WTC11 (cell line): ENCODE results near the gene ZNF277. TPM values are rescaled to one million over a fixed set of nuclear protein-coding genes. Genes with fewer than 3 reads are reported as not detected.

ENCODE experiments used
- ATAC-seq: fragments of 200-7000 bp; cut with Tn5 transposase; 2 replicates; pipeline ENCODE4 v1.10.0; 2021; ENCODE audit warnings: mild to moderate bottlenecking, moderate library complexity
- CTCF ChIA-PET: fragments of 300-600 bp; sonication (Branson Sonifier 250); formaldehyde crosslinking; loops from one replicate; lab custom pipeline; 2021; ENCODE audit warnings: antibody characterized with exemption; lab: Charles Lee
- POLR2A ChIA-PET: fragments of 350-600 bp; sonication (Branson Sonifier 250); formaldehyde crosslinking; loops from one replicate; lab custom pipeline; 2021; ENCODE audit warnings: antibody characterized with exemption; lab: Charles Lee
- DNase-seq: peaks from one replicate; pipeline ENCODE4 v3.0.0; 2021; ENCODE audit warnings: low spot score
- H3K27ac Mint-ChIP-seq: 2 replicates; pipeline ENCODE4 v1.8.0; 2021; ENCODE audit warnings: mixed read lengths
- H3K27me3 Mint-ChIP-seq: 2 replicates; pipeline ENCODE4 v1.8.0; 2021; ENCODE audit warnings: low read depth, mild to moderate bottlenecking, moderate library complexity, mixed read lengths
- H3K36me3 Mint-ChIP-seq: 2 replicates; pipeline ENCODE4 v1.8.0; 2021; ENCODE audit warnings: mixed read lengths
- H3K4me1 Mint-ChIP-seq: 2 replicates; pipeline ENCODE4 v1.8.0; 2022; ENCODE audit warnings: mixed read lengths
- H3K4me3 Mint-ChIP-seq: 2 replicates; pipeline ENCODE4 v1.8.0; 2021; ENCODE audit warnings: mild to moderate bottlenecking, moderate library complexity, mixed read lengths
- H3K9me3 Mint-ChIP-seq: 2 replicates; pipeline ENCODE4 v1.8.0; 2021; ENCODE audit warnings: mixed read lengths
- CREM ChIP-seq: sonication (generic); formaldehyde crosslinking; IDR thresholded peaks from 2 replicates; pipeline ENCODE4 v1.8.1; 2022; ENCODE audit warnings: mild to moderate bottlenecking, missing genetic modification reagents, moderate library complexity
- ESRRA ChIP-seq: sonication (generic); formaldehyde crosslinking; IDR thresholded peaks from 2 replicates; pipeline ENCODE4 v1.8.1; 2022; ENCODE audit warnings: mild to moderate bottlenecking, missing genetic modification reagents, borderline replicate concordance
- FOXK1 ChIP-seq: sonication (generic); formaldehyde crosslinking; IDR thresholded peaks from 2 replicates; pipeline ENCODE4 v1.8.0; 2022; ENCODE audit warnings: mild to moderate bottlenecking, moderate library complexity, missing genetic modification reagents
- FOXP1 ChIP-seq: sonication (generic); formaldehyde crosslinking; IDR thresholded peaks from 2 replicates; pipeline ENCODE4 v1.8.0; 2022; ENCODE audit warnings: missing genetic modification reagents, mild to moderate bottlenecking, moderate library complexity, borderline replicate concordance
- HMGA2 ChIP-seq: fragments of 250-450 bp; sonication (Bioruptor Pico); IDR thresholded peaks from 2 replicates; pipeline ENCODE4 v1.4.0; 2021; ENCODE audit warnings: mild to moderate bottlenecking, moderate library complexity
- KAT7 ChIP-seq: sonication (generic); formaldehyde crosslinking; IDR thresholded peaks from 2 replicates; pipeline ENCODE4 v1.8.1; 2023; ENCODE audit warnings: missing genetic modification reagents, mild to moderate bottlenecking, borderline replicate concordance
- MYBL2 ChIP-seq: sonication (generic); formaldehyde crosslinking; IDR thresholded peaks from 2 replicates; pipeline ENCODE4 v1.8.1; 2023; ENCODE audit warnings: mild to moderate bottlenecking, moderate library complexity, missing genetic modification reagents
- SMAD4 ChIP-seq: sonication (generic); formaldehyde crosslinking; IDR thresholded peaks from 2 replicates; pipeline ENCODE4 v1.8.0; 2022; ENCODE audit warnings: mild to moderate bottlenecking, missing genetic modification reagents
- SOX15 ChIP-seq: fragments of 250-450 bp; sonication (Bioruptor Pico); IDR thresholded peaks from 2 replicates; pipeline ENCODE4 v1.9.0; 2021; ENCODE audit warnings: mild to moderate bottlenecking
- SP1 ChIP-seq: sonication (generic); formaldehyde crosslinking; conservative IDR thresholded peaks from 2 replicates; pipeline ENCODE4 v1.8.1; 2022; ENCODE audit warnings: missing genetic modification reagents
- total RNA-seq: library from RNA; stranded (reverse); gene quantifications from 3 replicates; pipeline ENCODE4 v1.2.3, GENCODE V29; 2021
- TF ChIP-seq, protein P1 (sequence below): fragments of 250-450 bp; sonication (Bioruptor Pico); conservative IDR thresholded peaks from 2 replicates; pipeline ENCODE4 v1.9.0; 2021; ENCODE audit warnings: mild to moderate bottlenecking
- TF ChIP-seq, protein P2 (sequence below): sonication (generic); formaldehyde crosslinking; IDR thresholded peaks from 2 replicates; pipeline ENCODE4 v1.8.0; 2023; ENCODE audit warnings: mild to moderate bottlenecking, missing genetic modification reagents
- TF ChIP-seq, protein P3 (sequence below): fragments of 250-450 bp; sonication (Bioruptor Pico); IDR thresholded peaks from 2 replicates; pipeline ENCODE4 v1.8.0; 2021; ENCODE audit warnings: mild to moderate bottlenecking
- TF ChIP-seq, protein P4 (sequence below): fragments of 200-600 bp; IDR thresholded peaks from 2 replicates; pipeline ENCODE4 v1.8.0; 2022; ENCODE audit warnings: antibody characterized with exemption
- TF ChIP-seq, protein P5 (sequence below): sonication (generic); formaldehyde crosslinking; IDR thresholded peaks from 2 replicates; pipeline ENCODE4 v1.8.1; 2023; ENCODE audit warnings: mild to moderate bottlenecking, missing genetic modification reagents
- TF ChIP-seq, protein P6 (sequence below): sonication (generic); formaldehyde crosslinking; IDR thresholded peaks from 2 replicates; pipeline ENCODE4 v1.8.0; 2022; ENCODE audit warnings: missing genetic modification reagents

ZNF277 gene
- total RNA-seq, 1 experiment from 2014 or later, result 22.5 TPM

DNA sequence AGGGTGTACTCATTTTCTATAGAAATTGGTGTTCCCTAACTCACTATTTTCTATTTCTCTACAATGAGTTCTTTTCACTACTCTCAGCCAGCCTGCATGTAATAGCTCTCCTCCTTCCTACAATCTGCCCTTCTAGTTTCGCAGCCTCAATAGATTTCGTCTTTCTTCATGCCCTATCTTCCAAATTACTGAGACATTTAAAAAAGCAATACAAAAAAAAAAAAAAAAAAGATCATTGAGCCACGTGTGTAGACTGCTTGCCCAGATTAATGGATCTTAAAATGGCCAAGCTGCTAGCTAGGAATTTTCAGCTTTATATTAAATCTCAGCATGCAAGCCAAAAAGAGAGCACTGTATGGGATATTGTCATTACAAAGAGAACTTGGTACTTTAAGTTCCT, 55.5 kb downstream of the ZNF277 start:
- CTCF ChIA-PET, result interaction anchor here (0.7 to 1.2 kb wide), 2 partner anchors 12 to 69 kb away, joined by 3 to 6 read pairs; no protein-coding TSS in a partner anchor
- DNase-seq (no peak), ATAC-seq (no peak)
- POLR2A ChIA-PET, result interaction anchor here (0.7 kb wide), 1 partner anchor 67 kb away, joined by 4 read pairs; no protein-coding TSS in a partner anchor
- H3K4me1 Mint-ChIP-seq, result peaks cover 51% of the 10 kb centered on the region
- TF ChIP-seq FOXK1 (CRISPR knock-in tag) (no peak), SOX15 (CRISPR knock-in tag) (no peak), FOXP1 (no peak), ESRRA (no peak), SMAD4 (CRISPR knock-in tag) (no peak), CREM (CRISPR knock-in tag) (no peak), HMGA2 (CRISPR knock-in tag) (no peak), SP1 (CRISPR knock-in tag) (no peak), KAT7 (no peak), MYBL2 (CRISPR knock-in tag) (no peak)
- TF ChIP-seq, protein P1, sequence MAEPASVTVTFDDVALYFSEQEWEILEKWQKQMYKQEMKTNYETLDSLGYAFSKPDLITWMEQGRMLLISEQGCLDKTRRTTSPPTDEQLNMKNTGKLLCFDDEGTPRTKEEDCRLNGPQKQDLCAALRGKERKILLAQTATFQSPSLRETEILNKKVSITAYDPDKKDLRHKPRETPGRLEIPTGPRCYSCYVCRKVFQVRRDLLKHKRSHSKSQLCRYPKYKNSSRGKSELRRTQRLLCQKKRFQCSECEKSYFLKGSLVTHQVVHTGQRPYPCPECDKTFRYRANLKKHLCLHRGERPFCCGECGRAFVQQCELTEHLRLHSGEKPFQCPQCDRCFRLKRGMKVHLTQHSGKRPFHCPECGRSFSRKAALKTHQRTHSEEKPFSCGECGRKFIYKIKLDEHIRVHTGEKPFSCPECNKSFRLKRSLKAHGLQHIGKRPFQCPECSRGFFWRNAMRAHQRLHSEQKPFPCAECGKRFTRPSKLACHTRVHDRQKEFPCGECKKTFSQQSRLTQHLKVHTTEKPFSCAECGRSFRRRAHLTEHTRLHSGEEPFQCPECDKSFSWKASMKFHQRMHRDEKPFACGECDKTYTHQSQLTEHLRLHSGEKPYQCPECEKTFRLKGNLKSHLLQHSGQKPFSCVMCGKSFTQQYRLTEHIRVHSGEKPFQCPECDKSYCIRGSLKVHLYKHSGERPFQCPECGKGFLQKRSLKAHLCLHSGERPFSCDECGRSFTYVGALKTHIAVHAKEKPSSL (CRISPR knock-in tag), result no peak
- TF ChIP-seq, protein P2, sequence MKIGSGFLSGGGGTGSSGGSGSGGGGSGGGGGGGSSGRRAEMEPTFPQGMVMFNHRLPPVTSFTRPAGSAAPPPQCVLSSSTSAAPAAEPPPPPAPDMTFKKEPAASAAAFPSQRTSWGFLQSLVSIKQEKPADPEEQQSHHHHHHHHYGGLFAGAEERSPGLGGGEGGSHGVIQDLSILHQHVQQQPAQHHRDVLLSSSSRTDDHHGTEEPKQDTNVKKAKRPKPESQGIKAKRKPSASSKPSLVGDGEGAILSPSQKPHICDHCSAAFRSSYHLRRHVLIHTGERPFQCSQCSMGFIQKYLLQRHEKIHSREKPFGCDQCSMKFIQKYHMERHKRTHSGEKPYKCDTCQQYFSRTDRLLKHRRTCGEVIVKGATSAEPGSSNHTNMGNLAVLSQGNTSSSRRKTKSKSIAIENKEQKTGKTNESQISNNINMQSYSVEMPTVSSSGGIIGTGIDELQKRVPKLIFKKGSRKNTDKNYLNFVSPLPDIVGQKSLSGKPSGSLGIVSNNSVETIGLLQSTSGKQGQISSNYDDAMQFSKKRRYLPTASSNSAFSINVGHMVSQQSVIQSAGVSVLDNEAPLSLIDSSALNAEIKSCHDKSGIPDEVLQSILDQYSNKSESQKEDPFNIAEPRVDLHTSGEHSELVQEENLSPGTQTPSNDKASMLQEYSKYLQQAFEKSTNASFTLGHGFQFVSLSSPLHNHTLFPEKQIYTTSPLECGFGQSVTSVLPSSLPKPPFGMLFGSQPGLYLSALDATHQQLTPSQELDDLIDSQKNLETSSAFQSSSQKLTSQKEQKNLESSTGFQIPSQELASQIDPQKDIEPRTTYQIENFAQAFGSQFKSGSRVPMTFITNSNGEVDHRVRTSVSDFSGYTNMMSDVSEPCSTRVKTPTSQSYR (CRISPR knock-in tag), result no peak
- TF ChIP-seq, protein P3, sequence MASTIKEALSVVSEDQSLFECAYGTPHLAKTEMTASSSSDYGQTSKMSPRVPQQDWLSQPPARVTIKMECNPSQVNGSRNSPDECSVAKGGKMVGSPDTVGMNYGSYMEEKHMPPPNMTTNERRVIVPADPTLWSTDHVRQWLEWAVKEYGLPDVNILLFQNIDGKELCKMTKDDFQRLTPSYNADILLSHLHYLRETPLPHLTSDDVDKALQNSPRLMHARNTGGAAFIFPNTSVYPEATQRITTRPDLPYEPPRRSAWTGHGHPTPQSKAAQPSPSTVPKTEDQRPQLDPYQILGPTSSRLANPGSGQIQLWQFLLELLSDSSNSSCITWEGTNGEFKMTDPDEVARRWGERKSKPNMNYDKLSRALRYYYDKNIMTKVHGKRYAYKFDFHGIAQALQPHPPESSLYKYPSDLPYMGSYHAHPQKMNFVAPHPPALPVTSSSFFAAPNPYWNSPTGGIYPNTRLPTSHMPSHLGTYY (CRISPR knock-in tag), result no peak
- TF ChIP-seq, protein P4, sequence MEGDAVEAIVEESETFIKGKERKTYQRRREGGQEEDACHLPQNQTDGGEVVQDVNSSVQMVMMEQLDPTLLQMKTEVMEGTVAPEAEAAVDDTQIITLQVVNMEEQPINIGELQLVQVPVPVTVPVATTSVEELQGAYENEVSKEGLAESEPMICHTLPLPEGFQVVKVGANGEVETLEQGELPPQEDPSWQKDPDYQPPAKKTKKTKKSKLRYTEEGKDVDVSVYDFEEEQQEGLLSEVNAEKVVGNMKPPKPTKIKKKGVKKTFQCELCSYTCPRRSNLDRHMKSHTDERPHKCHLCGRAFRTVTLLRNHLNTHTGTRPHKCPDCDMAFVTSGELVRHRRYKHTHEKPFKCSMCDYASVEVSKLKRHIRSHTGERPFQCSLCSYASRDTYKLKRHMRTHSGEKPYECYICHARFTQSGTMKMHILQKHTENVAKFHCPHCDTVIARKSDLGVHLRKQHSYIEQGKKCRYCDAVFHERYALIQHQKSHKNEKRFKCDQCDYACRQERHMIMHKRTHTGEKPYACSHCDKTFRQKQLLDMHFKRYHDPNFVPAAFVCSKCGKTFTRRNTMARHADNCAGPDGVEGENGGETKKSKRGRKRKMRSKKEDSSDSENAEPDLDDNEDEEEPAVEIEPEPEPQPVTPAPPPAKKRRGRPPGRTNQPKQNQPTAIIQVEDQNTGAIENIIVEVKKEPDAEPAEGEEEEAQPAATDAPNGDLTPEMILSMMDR, result no peak
- TF ChIP-seq, protein P5, sequence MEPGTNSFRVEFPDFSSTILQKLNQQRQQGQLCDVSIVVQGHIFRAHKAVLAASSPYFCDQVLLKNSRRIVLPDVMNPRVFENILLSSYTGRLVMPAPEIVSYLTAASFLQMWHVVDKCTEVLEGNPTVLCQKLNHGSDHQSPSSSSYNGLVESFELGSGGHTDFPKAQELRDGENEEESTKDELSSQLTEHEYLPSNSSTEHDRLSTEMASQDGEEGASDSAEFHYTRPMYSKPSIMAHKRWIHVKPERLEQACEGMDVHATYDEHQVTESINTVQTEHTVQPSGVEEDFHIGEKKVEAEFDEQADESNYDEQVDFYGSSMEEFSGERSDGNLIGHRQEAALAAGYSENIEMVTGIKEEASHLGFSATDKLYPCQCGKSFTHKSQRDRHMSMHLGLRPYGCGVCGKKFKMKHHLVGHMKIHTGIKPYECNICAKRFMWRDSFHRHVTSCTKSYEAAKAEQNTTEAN, result no peak
- TF ChIP-seq, all 79 proteins: peak for 0
- Mint-ChIP-seq H3K27ac (no peak overlapping the region), H3K36me3 (no peaks in the 10 kb centered on the region), H3K9me3 (no peaks in the 10 kb centered on the region), H3K4me3 (no peak overlapping the region), H3K27me3 (no peaks in the 10 kb centered on the region)

DNA sequence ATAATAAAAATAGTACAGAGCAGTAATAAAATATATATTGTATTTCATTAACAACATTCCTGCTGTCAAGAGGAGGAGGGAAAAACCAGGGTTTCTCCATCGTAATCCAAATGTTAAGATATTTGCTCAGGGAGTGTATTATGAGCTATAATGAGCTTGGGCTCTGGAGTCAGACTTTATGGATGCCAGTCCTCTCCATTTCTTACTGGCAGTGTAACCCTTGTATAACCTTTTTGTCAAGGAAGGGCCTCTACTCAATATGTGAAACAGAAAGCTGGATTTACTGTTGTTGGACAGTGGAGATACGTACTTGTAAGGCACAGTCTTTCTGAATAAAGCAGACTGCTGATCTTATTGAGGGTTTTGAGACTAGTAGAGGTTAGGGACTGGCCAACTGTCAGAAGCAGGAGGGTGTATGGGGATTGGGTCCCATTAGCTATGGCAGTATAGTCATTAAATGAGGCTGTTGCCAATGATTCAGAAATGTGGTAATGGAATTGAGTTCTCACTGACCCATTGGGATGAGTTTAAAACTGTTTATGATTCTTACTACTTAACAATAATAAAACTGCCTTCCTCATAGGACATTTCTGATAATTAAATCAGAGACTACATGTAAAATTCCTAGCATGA, 56.5 kb downstream of the ZNF277 start:
- H3K27me3 Mint-ChIP-seq, result no peaks in the 10 kb centered on the region
- DNase-seq, result no peak
- ChIA-PET CTCF (no interaction called here), POLR2A (interaction anchor here (1.4 kb wide), 1 partner anchor 43 kb away, joined by 3 read pairs; no protein-coding TSS in a partner anchor)
- ATAC-seq, result no peak
- no peak overlapping the region for H3K27ac Mint-ChIP-seq
- no peaks in the 10 kb centered on the region for H3K9me3 Mint-ChIP-seq
- H3K4me1 Mint-ChIP-seq, result peaks cover 57% of the 10 kb centered on the region
- no peak overlapping the region for H3K4me3 Mint-ChIP-seq
- no peaks in the 10 kb centered on the region for H3K36me3 Mint-ChIP-seq
- TF ChIP-seq, protein P6, sequence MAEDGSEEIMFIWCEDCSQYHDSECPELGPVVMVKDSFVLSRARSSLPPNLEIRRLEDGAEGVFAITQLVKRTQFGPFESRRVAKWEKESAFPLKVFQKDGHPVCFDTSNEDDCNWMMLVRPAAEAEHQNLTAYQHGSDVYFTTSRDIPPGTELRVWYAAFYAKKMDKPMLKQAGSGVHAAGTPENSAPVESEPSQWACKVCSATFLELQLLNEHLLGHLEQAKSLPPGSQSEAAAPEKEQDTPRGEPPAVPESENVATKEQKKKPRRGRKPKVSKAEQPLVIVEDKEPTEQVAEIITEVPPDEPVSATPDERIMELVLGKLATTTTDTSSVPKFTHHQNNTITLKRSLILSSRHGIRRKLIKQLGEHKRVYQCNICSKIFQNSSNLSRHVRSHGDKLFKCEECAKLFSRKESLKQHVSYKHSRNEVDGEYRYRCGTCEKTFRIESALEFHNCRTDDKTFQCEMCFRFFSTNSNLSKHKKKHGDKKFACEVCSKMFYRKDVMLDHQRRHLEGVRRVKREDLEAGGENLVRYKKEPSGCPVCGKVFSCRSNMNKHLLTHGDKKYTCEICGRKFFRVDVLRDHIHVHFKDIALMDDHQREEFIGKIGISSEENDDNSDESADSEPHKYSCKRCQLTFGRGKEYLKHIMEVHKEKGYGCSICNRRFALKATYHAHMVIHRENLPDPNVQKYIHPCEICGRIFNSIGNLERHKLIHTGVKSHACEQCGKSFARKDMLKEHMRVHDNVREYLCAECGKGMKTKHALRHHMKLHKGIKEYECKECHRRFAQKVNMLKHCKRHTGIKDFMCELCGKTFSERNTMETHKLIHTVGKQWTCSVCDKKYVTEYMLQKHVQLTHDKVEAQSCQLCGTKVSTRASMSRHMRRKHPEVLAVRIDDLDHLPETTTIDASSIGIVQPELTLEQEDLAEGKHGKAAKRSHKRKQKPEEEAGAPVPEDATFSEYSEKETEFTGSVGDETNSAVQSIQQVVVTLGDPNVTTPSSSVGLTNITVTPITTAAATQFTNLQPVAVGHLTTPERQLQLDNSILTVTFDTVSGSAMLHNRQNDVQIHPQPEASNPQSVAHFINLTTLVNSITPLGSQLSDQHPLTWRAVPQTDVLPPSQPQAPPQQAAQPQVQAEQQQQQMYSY (CRISPR knock-in tag), result no peak
- TF ChIP-seq, protein P4, result no peak
